AG20443 (cell line): ENCODE results near the gene DNAAF5.

Experiments
- DNase-seq: peaks from one replicate; pipeline ENCODE4 v3.0.0; 2012; ENCODE audit warnings: low spot score, mixed read lengths

The DNAAF5 gene

GRCh38 chr7:768881-769504 is 42.5 kb downstream of the DNAAF5 start:
- no peak for DNase-seq

- no peak for DNase-seq
Observed at GRCh38 chr7:770336-770735, 43.8 kb downstream of the DNAAF5 start.

- no peak for DNase-seq
Observed at GRCh38 chr7:770741-771166, 44.3 kb downstream of the DNAAF5 start.

DNA sequence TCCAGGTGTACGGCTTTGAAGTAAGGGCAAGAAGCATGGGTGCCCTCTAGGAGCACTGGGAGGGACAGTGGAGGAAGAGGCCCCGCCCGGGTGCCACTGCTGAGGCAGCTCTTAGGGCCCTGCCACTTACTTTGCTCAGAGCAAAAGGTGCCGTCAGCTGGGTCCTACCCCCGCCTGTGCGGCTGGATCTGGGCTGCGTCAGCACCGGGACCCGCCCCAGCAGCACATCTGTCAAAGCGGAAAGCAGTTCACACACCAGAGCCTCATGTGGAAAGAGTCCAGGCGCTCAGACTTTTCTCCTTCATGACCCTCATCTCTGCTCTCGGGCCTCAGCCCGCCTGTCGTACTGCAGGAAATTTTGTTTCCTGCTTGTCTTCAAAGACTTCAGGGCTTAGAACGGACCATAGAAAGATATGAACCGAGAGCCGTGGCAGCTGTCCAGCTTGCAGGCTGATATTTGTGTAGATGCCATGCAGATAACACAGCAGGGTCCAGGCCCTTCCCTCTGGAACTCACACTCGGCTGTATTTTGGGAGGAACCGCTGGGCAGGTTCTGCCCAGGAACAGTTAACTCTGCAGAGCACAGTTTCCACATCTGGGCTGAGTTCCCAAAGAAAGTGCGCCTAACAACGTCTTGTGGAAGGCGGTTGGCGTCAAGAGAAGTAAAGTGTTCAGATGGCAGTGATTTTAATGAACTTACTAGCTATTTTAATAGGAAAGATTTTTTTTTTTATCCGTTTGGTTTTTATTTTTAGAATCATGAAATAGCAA is 44.9 kb downstream of the DNAAF5 start:
- no peak for DNase-seq

- DNase-seq, result no peak
Observed at GRCh38 chr7:772005-772294, 45.5 kb downstream of the DNAAF5 start.

GRCh38 chr7:772392-772791 is 45.9 kb downstream of the DNAAF5 start:
- no peak for DNase-seq

DNA sequence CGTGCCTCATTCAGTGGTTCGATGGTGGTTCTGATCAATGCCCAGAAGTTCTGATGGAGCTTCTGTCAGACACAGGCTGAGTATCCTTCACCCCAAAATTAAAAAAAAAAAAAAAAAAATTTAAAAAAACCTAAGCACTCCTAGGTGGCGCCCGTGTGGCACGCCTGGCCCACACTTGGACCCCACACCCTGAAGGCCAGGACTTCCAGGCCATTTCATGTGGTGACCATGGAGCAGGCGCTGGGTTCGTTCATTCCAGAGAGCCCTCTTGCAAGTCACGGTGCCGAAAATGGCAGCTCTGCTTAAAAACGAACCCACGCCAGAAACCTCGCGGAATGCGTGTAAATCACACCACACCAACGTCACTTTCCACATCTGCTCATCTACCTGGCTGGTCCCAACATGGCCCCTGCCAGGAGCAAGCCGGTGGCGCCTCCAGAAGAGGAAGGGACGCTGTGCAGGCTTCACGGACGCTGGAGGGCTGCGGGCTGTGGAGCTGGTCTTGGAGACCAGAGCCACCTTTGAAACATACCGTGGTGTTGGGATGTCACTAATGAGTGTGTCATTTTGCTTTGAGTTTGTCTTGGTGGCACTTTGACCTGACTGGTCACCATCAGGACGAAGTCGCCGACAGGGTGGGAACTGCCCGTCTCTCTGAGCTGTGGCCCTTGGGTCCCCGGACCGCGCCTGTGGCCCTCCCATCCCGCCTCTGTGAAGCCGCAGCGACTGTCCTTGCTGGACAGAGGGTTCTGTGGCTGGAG is 46.5 kb downstream of the DNAAF5 start:
- no peak for DNase-seq

DNA sequence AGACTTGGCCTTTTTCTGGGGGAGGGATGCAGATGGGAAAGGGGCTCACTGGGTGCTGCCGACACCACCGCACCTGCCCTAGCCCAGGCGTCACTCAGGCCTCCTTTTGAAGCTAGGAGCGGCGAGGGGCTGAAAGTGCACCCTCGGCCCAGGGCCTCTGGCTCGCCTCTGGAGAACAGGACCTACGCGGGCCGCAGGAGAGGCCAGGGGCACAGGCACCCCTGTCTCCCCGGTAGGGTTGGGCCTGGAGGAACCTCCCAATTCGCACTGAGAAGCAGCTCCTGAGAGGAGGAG is 47.1 kb downstream of the DNAAF5 start:
- no peak for DNase-seq

DNA sequence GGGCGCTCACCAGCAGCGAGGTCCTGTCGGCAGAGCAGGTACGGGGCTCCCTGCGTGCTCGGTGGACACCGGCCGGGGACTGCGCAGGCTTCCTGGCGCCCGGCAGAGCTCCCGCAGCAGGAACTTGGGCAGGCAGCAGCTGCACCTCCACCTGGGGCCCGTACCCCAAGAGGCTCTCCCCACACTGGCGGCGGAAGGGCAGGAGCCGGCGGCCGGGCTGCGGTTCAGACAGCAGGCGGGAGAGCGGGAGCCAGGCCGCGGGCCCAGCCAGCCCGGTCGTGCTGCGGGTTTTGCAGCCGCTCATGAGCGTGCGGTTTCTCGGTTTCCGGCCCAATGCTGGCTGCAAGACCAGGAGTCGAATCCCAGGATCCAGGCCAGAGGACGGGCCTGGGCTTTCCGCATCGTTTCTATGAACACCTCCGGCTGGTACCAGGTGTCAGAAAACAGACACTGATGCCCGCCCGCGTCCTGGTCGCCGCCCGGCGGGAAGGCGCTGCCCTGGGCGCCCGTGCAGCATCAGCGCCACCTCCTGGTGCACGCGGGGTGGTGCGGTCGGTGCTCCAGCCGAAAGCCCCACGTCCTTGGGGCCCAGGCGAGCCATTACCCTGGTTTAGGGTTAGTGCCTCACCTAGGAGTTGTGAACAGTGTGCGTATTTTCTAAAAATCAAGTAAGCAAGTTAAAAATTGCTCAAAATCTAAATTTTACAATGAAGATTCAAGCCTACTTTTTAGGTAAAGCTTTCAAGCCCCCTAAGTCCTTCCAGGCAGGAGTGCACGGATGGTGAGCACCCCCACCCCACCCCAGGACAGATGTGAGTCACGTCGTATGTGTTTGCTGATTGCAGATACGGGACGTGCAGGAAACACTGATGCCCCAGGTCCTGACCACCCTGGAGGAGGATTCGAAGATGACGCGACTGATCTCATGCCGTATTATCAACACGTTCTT is 47.9 kb downstream of the DNAAF5 start:
- peak; percentile 90 for DNase-seq

DNA sequence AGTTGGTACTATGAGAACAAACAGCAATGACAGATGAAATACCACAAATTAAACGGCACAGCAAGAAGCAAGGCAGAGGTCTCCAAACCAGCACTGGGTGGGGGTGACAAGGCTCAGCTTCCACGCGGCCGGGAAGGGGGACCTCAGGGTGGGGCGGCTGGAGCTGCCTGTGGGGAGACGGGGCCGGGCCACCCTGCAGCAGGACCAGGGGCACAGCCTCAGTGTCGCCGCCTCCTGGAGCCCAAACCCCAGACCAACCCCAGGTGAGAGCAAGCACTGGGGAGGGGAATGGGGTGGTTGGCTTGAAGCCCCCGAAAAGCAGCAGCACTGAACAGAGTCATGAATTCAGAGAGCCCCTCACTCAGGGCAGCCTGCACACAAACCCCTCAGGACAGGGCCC is 49.9 kb downstream of the DNAAF5 start:
- DNase-seq, result no peak

DNA sequence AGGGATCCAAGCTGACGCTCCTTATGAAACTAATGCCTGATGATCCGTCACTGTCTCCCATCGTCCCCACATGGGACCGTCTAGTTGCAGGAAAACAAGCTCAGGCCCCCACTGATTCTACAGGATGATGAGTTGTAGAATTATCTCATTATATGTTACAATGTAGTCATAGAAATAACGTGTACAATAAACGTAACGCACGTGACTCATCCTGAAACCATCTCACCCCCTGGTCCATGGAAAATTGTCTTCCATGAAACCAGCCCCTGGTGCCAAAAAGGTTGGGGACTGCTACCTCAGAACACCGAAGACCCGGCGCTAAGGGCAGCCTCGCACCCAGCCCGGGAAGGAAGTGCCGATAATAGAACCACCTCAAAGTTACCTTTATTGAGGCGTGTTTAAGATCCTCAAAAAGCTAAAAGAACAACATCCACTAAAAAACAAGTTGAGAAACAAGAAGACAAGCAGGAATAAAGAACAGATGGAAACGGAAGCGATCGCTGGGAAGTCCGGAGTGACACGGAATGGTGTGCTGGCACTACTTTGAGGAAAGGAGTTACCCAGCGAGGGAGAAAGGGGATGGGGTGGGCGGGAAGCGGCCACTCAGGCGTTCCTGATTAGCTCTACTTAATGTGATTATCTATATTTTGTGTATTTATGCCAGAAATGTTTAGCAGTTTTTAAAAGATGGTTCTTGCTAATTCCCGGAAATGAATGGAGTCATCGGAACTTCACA is 50.7 kb downstream of the DNAAF5 start:
- DNase-seq, result no peak

GRCh38 chr7:777728-778078 is 51.2 kb downstream of the DNAAF5 start:
- DNase-seq, result no peak

DNA sequence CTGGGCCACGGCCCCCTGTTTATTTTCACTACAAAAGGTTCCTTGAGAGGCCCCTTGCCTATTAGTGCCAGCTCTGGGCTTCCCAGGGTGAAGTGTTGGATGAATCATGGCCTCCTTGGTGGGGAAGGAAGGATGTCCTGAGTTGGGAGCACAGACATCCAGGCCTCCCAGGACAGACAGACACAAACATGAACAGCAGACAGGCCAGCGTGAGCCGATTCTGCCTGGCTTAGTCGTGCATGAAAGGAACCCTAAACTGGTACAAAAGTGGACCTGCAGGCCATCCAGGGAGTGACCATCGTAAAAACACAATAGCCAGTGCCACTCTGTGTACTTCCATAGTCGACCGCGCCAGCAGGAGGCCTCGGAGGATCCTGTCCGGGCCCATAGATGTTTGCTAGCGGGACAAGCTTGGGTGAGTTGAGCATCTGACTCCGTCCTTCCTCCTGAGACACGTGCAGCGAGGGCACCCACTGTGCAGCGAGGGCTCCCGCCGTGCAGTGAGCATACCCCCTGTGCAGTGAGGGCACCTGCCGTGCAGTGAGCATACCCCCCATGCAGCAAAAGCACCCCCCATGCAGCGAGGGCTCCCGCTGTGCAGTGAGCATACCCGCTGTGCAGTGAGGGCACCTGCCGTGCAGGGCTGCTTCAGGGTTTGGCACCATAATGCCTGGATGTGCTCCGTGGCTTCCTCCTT is 51.9 kb downstream of the DNAAF5 start:
- peak; percentile 8 for DNase-seq

DNA sequence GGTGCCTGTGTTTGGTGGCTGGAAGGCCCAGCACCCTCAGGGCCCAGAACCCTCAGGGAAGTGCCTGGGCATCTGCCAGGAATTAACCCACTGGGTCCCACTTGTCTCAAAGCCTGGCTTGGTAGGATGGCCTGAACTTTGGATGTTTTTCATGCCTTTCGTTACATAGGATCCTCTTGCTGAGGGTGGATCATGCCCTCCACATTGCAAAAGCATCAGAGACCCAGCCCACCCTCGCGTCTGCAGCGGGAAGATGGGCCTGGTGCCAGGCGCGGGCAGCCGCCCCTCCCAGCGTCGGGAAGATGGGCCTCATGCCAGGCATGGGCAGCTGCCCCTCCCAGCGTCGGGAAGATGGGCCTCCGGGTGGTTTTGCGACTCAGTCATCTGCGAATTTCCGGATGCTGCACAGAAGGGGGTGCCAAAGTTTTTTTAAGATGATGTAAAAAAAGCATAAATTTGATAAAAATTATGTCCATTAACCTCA is 52.5 kb downstream of the DNAAF5 start:
- peak; percentile 38 for DNase-seq

DNA sequence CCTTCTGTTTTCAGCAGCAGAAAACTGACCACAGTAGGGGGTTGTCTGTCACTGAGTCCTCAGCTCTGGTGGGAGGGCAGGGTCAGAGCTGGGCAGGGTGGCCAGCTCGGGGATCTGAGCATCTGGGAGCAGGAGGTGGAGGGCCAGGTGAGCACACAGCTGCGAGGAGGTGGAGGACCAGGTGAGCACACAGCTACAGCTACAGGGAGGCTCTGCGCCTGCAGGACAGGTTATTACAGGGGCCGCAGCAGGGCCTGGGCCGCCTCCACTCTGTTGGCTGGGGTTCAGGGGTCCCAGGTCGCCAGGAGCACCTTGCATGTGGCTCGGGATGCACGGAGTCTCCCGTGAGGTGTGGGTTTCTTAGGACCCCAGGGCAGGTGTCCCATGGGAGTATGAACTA is 53.0 kb downstream of the DNAAF5 start:
- no peak for DNase-seq

DNA sequence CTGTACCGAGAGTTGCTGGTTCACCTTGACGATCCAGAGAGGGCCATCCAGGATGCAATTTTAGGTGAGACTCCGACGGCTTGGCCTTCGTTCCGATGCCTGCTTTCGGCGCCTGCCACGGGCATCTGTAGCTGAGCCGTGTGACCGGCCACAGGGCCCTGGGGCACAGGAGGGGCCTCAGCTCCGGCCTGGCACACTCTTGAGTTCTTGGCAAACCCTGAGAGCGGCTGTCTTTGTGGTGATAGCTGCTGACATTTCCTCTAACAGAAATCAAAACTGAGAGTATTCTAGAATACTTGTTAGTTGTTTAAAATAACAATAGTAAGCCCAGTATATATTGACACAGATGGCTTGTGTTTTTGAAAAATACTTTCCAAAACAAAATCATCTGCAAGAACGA is 53.6 kb downstream of the DNAAF5 start:
- no peak for DNase-seq

DNA sequence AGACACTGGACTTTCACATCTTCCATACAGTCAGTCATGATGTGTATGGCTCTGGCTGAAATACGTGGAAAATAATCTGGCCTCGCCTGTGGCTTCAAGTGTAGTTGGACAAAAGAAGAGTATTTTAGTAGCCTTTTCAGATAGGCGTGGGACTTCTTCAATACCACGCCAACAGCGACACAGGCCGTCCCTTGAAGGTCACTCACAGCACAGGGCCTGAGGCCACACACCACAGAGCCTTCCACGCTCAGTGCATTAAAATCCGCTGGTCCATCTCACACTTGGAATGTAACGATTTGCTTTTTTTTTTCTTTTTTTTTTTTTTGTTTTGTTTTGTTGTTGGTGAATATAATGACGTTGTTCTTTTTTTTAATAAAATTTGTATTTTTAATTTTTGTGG is 54.0 kb downstream of the DNAAF5 start:
- DNase-seq, result no peak

- DNase-seq, result no peak
Observed at GRCh38 chr7:781186-781849, 54.8 kb downstream of the DNAAF5 start.

DNA sequence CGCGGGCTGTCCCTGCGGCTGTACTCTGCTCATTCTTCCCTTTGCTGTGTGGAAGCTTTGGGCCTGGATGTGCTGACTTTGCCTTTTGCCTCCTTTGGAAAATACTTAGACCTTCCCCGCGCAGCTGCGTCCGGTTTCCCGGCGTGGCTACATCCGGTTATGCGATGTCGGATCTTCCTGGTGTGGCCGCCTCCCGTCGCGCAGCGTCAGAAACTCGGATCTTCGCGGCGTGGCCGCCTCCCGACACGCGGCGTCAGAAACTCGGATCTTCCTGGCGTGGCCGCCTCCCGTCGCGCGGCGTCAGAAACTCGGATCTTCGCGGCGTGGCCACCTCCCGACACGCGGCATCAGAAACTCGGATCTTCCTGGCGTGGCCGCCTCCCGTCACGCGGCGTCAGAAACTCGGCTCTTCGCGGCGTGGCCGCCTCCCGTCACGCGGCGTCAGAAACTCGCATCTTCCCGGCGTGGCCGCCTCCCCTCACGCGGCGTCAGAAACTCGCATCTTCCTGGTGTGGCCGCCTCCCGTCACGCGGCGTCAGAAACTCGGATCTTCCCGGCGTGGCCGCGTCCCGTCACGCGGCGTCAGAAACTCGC is 55.5 kb downstream of the DNAAF5 start:
- no peak for DNase-seq
